GM23248 (cell line): ENCODE results near the gene RERE.

ENCODE experiments used
- EZH2 ChIP-seq: fragments of 200-600 bp; sonication (generic); IDR thresholded peaks from 2 replicates; pipeline ENCODE4 v1.6.1; 2018; ENCODE audit warnings: antibody characterized with exemption, mild to moderate bottlenecking; ENCODE audit not compliant: insufficient read depth, poor library complexity, severe bottlenecking
- EZH2phosphoT487 ChIP-seq: fragments of 200-600 bp; sonication (generic); IDR thresholded peaks from 2 replicates; pipeline ENCODE4 v1.6.1; 2018; ENCODE audit warnings: antibody characterized with exemption, moderate library complexity, mild to moderate bottlenecking, low read depth; ENCODE audit not compliant: insufficient read depth

- TF ChIP-seq EZH2, result no peak
- TF ChIP-seq EZH2phosphoT487, result no peak
Measured at GRCh38 chr1:8506995-8507615, 310.3 kb downstream of the RERE start.
